ENCODE results near the gene BCL11B. TPM values are rescaled to one million over a fixed set of nuclear protein-coding genes. Genes with fewer than 3 reads are reported as not detected.

The BCL11B gene
- total and polyA plus RNA-seq, 2 experiments from 2014 or later = 0.28 to 3.2 TPM

- TF ChIP-seq EZH2 (IDR thresholded peaks at IDR 0.05; ENCODE audit: borderline replicate concordance) (no peak), EZH2phosphoT487 (IDR thresholded peaks at IDR 0.05; ENCODE audit: low read depth, severe bottlenecking, unreplicated experiment) (no peak), CTCF (IDR thresholded peaks at IDR 0.05; ENCODE audit: poor library complexity) (no peak)
- H2AFZ ChIP-seq = no peak overlapping the region
- H3K79me2 ChIP-seq = no peaks in the 10 kb centered on the region
- no peak overlapping the region for H3K27ac ChIP-seq
- 96% methylated on average over 7 of the region's 7 CpGs for WGBS (ENCODE audit: low lambda C conversion rate, missing lambda C conversion rate)
- no peak overlapping the region for H3K4me3 ChIP-seq
- no peaks in the 10 kb centered on the region for H3K27me3 ChIP-seq
- no peaks in the 10 kb centered on the region for H4K20me1 ChIP-seq (ENCODE audit: insufficient read depth, poor library complexity, severe bottlenecking)
- H3K9me2 ChIP-seq (replicated peaks; ENCODE audit: insufficient read depth) = no peaks in the 10 kb centered on the region
- H3K9me3 ChIP-seq (ENCODE audit: low read depth) = no peaks in the 10 kb centered on the region
- peaks cover 10% of the 10 kb centered on the region for H3K4me1 ChIP-seq (ENCODE audit: insufficient read depth)
- H3K4me2 ChIP-seq = no peak overlapping the region
- no peak for DNase-seq (ENCODE audit: low spot score)
- no peaks in the 10 kb centered on the region for H3K36me3 ChIP-seq (replicated peaks; ENCODE audit: insufficient read depth, low read depth)
These were observed 59.8 kb downstream of the BCL11B start for GRCh38 chr14:99212199-99212598.

DNA sequence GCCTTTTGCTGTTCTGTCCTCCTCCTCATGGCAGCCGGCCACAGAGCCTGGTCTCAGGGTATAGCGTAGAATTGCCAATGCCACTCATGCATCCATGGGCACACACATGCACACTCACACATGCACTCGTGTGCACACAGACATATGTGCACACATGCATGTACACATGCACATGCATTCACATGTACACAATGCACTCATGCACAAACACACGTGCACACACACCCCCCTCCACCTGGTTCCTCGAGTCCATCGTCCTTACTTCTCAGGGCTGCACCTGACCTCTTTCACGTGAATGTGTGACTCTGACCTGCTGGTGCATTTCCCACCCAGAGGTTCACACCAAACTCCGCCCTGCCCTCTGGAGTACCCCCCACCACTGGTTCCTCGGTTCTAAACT, 60.6 kb downstream of the BCL11B start:
- Histone ChIP-seq H3K79me2 (no peaks in the 10 kb centered on the region), H3K4me2 (no peak overlapping the region), H3K27ac (no peak overlapping the region), H3K27me3 (no peaks in the 10 kb centered on the region), H2AFZ (no peak overlapping the region), H3K9me3 (ENCODE audit: low read depth) (no peaks in the 10 kb centered on the region), H3K4me3 (no peak overlapping the region), H3K4me1 (ENCODE audit: insufficient read depth) (peaks cover 5% of the 10 kb centered on the region), H3K36me3 (replicated peaks; ENCODE audit: insufficient read depth, low read depth) (no peaks in the 10 kb centered on the region), H4K20me1 (ENCODE audit: insufficient read depth, poor library complexity, severe bottlenecking) (no peaks in the 10 kb centered on the region), H3K9me2 (replicated peaks; ENCODE audit: insufficient read depth) (no peaks in the 10 kb centered on the region)
- TF ChIP-seq EZH2phosphoT487 (IDR thresholded peaks at IDR 0.05; ENCODE audit: low read depth, severe bottlenecking, unreplicated experiment) (no peak), CTCF (IDR thresholded peaks at IDR 0.05; ENCODE audit: poor library complexity) (no peak)
- WGBS (ENCODE audit: low lambda C conversion rate, missing lambda C conversion rate) = 86% methylated on average over 9 of the region's 9 CpGs
- no peak for DNase-seq (ENCODE audit: low spot score)

DNA sequence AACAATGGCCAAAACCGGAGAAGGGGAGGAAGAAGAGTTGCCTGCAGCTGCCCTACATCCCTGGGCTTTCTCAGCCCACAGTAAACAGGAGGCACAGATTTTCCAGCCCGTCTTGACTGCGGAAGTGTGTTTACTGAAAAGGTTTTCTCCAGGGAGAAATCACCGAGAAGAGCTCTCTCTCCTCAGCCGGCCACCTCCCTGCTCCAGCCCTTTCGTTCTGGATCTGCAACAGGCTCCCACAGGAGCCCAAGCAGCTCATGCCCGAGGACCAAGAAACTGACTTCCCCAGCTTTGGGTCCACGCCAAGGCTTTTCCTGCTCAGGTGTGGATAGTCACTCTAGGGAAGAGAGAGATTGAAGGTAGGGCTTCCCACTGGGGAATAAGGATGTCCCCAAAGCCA, 61.7 kb downstream of the BCL11B start:
- no peak for TF ChIP-seq EZH2phosphoT487 (IDR thresholded peaks at IDR 0.05; ENCODE audit: low read depth, severe bottlenecking, unreplicated experiment)
- TF ChIP-seq CTCF (IDR thresholded peaks at IDR 0.05; ENCODE audit: poor library complexity) = no peak
- no peak for TF ChIP-seq EZH2 (IDR thresholded peaks at IDR 0.05; ENCODE audit: borderline replicate concordance)
- no peak overlapping the region for H3K27ac ChIP-seq
- H3K79me2 ChIP-seq = no peaks in the 10 kb centered on the region
- 66% methylated on average over 8 of the region's 8 CpGs for WGBS (ENCODE audit: low lambda C conversion rate, missing lambda C conversion rate)
- H3K4me2 ChIP-seq = no peak overlapping the region
- H3K9me2 ChIP-seq (replicated peaks; ENCODE audit: insufficient read depth) = no peaks in the 10 kb centered on the region
- H3K9me3 ChIP-seq (ENCODE audit: low read depth) = no peaks in the 10 kb centered on the region
- H3K4me3 ChIP-seq = no peak overlapping the region
- no peak overlapping the region for H2AFZ ChIP-seq
- H3K4me1 ChIP-seq (ENCODE audit: insufficient read depth) = no peaks in the 10 kb centered on the region
- DNase-seq (ENCODE audit: low spot score) = no peak
- no peaks in the 10 kb centered on the region for H4K20me1 ChIP-seq (ENCODE audit: insufficient read depth, poor library complexity, severe bottlenecking)
- H3K27me3 ChIP-seq = no peaks in the 10 kb centered on the region
- H3K36me3 ChIP-seq (replicated peaks; ENCODE audit: insufficient read depth, low read depth) = no peaks in the 10 kb centered on the region

DNA sequence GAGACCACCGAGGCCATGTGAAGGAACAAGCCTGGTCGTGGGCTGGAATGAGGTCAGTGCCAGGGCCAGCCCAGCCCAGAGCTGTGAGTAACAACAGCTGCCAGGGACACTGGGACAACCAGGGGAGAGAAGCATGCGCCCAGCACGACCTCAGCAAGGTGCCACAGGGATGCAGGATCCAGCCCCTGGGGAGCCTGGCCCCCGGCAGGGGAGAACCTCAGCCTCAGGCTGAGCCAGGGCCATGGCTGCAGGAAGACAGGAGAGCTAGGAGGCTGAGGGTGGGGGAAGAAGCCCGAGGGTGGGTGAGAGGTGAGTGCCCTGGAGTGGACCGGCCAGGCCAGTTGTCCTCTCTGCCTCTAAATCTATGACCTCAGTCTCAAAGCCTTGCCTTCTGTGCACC, 62.6 kb downstream of the BCL11B start:
- no peak for DNase-seq (ENCODE audit: low spot score)
- Histone ChIP-seq H3K9me2 (replicated peaks; ENCODE audit: insufficient read depth) (no peaks in the 10 kb centered on the region), H3K79me2 (no peaks in the 10 kb centered on the region), H3K4me2 (no peak overlapping the region), H3K27me3 (no peaks in the 10 kb centered on the region), H3K9me3 (ENCODE audit: low read depth) (no peaks in the 10 kb centered on the region), H3K4me1 (ENCODE audit: insufficient read depth) (no peaks in the 10 kb centered on the region), H3K4me3 (no peak overlapping the region), H2AFZ (no peak overlapping the region), H3K36me3 (replicated peaks; ENCODE audit: insufficient read depth, low read depth) (no peaks in the 10 kb centered on the region), H4K20me1 (ENCODE audit: insufficient read depth, poor library complexity, severe bottlenecking) (no peaks in the 10 kb centered on the region), H3K27ac (no peak overlapping the region)
- TF ChIP-seq EZH2phosphoT487 (IDR thresholded peaks at IDR 0.05; ENCODE audit: low read depth, severe bottlenecking, unreplicated experiment) = no peak
- no peak for TF ChIP-seq CTCF (IDR thresholded peaks at IDR 0.05; ENCODE audit: poor library complexity)
- no peak for TF ChIP-seq EZH2 (IDR thresholded peaks at IDR 0.05; ENCODE audit: borderline replicate concordance)
- 89% methylated on average over 7 of the region's 7 CpGs for WGBS (ENCODE audit: low lambda C conversion rate, missing lambda C conversion rate)
